Retinal pigment epithelial cell (primary cell): Measurements from ENCODE around the gene TBC1D14.

Experiments used
- DNase-seq: peaks from one replicate; pipeline ENCODE4 v3.0.0-alpha.2; 2010; ENCODE audit warnings: low read depth
- H3K4me3 ChIP-seq: 2 replicates; pipeline ENCODE4 v1.5.1; 2011; ENCODE audit warnings: mild to moderate bottlenecking, low read length, control low read depth, moderate library complexity
- TF ChIP-seq, protein P1 (sequence below): conservative IDR thresholded peaks from 2 replicates; pipeline ENCODE4 v1.5.1; 2011; ENCODE audit warnings: low read depth, low read length, control low read depth, inconsistent platforms

TBC1D14 gene

DNA sequence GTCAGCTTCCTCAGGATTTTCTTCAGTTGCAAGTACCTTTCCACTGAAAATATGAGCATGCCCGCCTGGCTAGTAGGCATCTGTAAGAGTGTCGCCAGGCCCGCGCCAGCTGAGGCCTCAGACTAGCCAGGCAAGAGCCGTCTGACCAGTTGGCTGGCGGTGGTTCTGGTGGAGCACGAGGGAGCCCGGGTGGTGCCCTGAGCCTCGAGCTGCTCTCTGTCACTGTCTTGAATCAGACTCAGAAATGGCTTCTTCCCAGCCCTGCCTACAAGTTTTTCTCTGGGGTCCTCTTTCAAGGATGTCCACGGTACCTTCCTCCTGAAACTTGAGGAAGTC lies 146.3 kb downstream of the TBC1D14 start:
- TF ChIP-seq, protein P1, sequence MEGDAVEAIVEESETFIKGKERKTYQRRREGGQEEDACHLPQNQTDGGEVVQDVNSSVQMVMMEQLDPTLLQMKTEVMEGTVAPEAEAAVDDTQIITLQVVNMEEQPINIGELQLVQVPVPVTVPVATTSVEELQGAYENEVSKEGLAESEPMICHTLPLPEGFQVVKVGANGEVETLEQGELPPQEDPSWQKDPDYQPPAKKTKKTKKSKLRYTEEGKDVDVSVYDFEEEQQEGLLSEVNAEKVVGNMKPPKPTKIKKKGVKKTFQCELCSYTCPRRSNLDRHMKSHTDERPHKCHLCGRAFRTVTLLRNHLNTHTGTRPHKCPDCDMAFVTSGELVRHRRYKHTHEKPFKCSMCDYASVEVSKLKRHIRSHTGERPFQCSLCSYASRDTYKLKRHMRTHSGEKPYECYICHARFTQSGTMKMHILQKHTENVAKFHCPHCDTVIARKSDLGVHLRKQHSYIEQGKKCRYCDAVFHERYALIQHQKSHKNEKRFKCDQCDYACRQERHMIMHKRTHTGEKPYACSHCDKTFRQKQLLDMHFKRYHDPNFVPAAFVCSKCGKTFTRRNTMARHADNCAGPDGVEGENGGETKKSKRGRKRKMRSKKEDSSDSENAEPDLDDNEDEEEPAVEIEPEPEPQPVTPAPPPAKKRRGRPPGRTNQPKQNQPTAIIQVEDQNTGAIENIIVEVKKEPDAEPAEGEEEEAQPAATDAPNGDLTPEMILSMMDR, result no peak
- no peak for DNase-seq
- no peak overlapping the region for H3K4me3 ChIP-seq

DNA sequence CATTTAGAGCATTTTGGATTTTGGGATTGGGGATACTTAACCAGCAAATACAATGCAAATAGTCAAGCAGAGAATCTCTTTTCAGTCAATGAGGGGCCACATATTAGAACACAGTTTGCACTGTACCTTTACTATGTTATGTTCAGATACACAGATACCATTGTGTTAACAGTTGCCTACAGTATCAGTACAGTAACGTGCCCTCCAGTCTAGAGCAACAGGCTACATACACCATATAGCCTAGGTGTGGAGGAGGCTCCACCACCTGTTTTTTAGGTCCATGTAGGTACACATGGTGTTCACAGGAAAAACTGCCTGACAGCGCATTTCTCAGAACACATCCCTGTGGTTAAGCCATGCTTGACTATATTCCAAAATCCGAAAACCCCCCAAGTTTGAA lies 149.2 kb downstream of the TBC1D14 start:
- H3K4me3 ChIP-seq, result no peak overlapping the region
- TF ChIP-seq, protein P1, result no peak
- no peak for DNase-seq

DNA sequence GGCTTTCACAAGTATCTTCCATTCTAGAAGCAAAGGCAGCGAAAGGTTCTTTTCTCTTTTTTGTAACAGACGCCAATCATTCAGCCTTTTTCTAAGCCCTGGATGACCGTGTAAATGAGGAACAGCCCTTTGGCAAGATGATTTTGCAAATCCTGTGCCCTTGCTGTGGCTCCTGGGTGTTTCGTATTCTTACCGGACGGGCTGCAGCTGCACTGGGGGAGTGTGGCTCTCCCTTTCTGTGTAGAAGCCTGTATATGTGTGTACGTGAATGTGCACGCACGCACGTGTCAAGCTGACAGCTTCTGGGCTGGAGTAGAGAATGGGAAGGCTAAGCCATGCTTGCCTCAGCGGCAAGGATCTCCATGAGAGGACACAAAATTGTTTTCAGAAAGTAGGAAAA lies 150.0 kb downstream of the TBC1D14 start:
- TF ChIP-seq, protein P1, result no peak
- H3K4me3 ChIP-seq, result no peak overlapping the region
- DNase-seq, result no peak

DNA sequence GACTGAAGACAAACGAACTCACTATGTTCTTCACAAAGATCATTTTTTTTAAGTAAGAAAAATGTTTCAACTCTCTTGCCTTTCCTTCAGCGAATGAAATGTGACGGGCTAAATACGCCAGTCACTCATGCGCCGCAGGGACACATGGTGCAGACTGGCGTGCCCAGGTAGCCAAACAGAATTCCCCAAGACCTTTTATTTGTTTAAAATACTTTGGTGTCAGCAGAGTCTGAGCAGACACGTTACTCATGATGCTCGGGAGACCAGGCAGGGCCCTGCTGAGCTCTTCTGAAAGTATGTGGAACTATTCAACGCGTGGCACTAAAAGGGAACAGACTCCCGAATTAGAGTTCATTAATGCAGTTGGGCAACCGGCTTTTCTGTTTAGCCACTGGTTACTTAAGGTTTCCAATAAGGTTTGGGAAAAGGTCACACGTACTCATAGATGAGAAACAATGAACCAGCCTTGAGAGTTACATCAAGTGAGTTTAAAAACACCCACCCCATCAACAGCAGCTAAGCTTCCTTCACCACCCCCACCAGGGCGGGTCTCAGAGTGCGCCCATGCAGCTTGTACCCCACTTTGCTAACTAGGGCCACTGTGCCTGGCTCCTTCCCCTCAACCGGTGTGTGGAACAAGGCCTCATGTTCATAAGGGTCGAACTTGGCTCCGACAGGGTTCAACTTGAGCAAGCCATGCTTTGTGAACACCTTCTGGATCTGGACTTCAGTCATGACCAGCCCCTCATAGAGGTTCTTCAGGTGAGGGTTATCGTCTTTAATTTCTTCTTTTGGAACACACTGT lies 150.9 kb downstream of the TBC1D14 start:
- DNase-seq, result no peak
- no peak overlapping the region for H3K4me3 ChIP-seq
- TF ChIP-seq, protein P1, result no peak

DNA sequence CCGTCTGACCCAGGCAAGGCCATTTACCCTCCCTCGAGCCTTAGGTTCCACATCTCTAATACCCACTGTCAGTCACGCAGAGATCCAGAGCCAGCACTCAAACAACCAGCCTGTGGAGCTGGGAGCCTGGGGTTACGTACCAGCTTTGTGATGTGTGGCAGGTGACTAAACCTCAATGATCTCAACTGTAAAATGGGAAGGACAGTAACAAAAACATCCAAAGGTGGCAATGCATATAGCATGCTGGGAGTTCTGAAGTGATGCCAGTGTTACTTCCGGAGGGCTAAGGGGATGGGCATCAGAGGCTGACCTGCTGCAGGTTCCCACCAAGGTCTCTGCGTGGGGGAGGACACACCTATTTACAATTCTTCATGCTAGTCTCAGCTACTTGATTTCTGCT lies 152.2 kb downstream of the TBC1D14 start:
- TF ChIP-seq, protein P1, result no peak

DNA sequence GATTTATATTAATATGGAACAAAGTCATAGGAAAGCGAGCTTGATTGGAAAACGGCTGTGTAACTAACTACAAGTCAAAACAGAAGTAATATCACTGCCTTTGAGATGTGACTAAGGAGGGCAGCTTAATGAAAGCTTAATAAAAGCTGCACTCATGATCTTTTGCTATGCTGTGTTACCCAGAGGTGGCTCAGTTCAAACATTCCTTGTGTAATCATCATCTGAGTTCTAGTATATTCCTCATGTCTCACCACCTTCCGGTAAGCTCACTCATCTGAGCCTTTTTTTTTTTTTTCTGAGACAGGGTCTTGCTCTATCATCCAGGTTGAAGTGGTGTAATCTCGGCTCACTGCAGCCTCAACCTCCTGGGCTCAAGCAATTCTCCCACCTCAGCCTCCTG lies 153.2 kb downstream of the TBC1D14 start:
- TF ChIP-seq, protein P1, result no peak
- H3K4me3 ChIP-seq, result no peak overlapping the region
- no peak for DNase-seq

More for the DNA sequence above, 152.2 kb downstream of the TBC1D14 start:
- DNase-seq, result no peak
- no peak overlapping the region for H3K4me3 ChIP-seq

DNA sequence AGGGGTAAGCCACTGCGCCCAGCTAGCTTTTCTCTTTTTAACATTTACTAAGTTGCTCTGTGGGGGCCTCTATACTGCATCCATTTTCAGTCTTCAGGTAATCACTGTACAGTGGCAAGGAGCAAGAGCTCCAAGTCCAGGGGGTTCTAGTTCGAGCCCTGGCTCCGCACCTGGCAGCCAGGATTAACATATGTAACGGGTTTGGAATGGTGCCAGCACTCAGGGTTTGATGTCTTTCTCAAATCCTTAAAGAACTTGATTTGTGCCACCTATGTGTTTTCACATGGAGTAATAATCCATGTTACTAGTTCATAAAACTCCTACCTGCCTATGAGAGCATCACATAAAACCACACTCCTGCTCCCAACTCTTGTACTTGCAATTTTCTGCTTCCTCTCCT lies 153.7 kb downstream of the TBC1D14 start:
- H3K4me3 ChIP-seq, result no peak overlapping the region
- TF ChIP-seq, protein P1, result no peak
- no peak for DNase-seq
